PC-9 (cell line): ENCODE measurements around the gene LCOR. TPM values are rescaled to one million over a fixed set of nuclear protein-coding genes. Genes with fewer than 3 reads are reported as not detected.

ENCODE experiments used
- BruUV-seq: library from RNA; stranded (reverse); fragments of 400-500 nt; replicated peaks from 2 replicates; lab custom pipeline; 2021; lab: Mats Ljungman, UMichigan
- CTCF ChIA-PET: fragments of 300-600 bp; sonication (Branson Sonifier 250); formaldehyde crosslinking; loops from one replicate; lab custom pipeline; 2022; ENCODE audit warnings: antibody characterized with exemption; lab: Charles Lee
- POLR2A ChIA-PET: fragments of 300-600 bp; sonication (Branson Sonifier 250); formaldehyde crosslinking; loops from one replicate; lab custom pipeline; 2022; ENCODE audit warnings: antibody characterized with exemption; ENCODE audit not compliant: unreplicated experiment; lab: Charles Lee
- DNase-seq, 2 experiments: peaks; one replicate each; pipeline versions ENCODE4 v3.0.0 to v3.0.0-alpha.2; 2015 to 2022; ENCODE audit warnings: mixed read lengths in 1 of 2
- H2AFZ ChIP-seq: fragments of 200-600 bp; sonication (generic); 2 replicates; pipeline ENCODE4 v1.8.1; 2017; ENCODE audit warnings: antibody characterized with exemption
- H3F3A ChIP-seq: fragments of 200-600 bp; sonication (generic); 2 replicates; pipeline ENCODE4 v1.8.1; 2017; ENCODE audit warnings: antibody characterized with exemption, mild to moderate bottlenecking, low read depth; ENCODE audit not compliant: insufficient read depth
- H3K27ac ChIP-seq: fragments of 200-600 bp; sonication (generic); 2 replicates; pipeline ENCODE4 v1.6.1; 2016; ENCODE audit warnings: mixed run types
- H3K27me3 ChIP-seq: fragments of 200-600 bp; sonication (generic); 2 replicates; pipeline ENCODE4 v1.6.1; 2016; ENCODE audit warnings: low read depth, mixed run types; ENCODE audit not compliant: insufficient read depth
- H3K36me3 ChIP-seq: fragments of 200-600 bp; sonication (generic); 2 replicates; pipeline ENCODE4 v1.6.1; 2016; ENCODE audit warnings: low read depth, mixed run types
- H3K4me1 ChIP-seq: fragments of 200-600 bp; sonication (generic); replicated peaks from 2 replicates; pipeline ENCODE4 v1.6.1; 2016; ENCODE audit warnings: mixed run types; ENCODE audit not compliant: insufficient read depth
- H3K4me2 ChIP-seq: fragments of 200-600 bp; sonication (generic); 2 replicates; pipeline ENCODE4 v1.6.1; 2017; ENCODE audit warnings: mixed run types
- H3K4me3 ChIP-seq: fragments of 200-600 bp; sonication (generic); 2 replicates; pipeline ENCODE4 v1.6.1; 2016; ENCODE audit warnings: mixed run types
- H3K79me2 ChIP-seq: fragments of 200-600 bp; sonication (generic); 2 replicates; pipeline ENCODE4 v1.6.1; 2017; ENCODE audit warnings: low read depth, mixed run types
- H3K9me2 ChIP-seq: fragments of 200-600 bp; sonication (generic); 2 replicates; pipeline ENCODE4 v1.8.1; 2017; ENCODE audit warnings: mild to moderate bottlenecking; ENCODE audit not compliant: insufficient read depth
- H3K9me3 ChIP-seq: fragments of 200-600 bp; sonication (generic); 2 replicates; pipeline ENCODE4 v1.8.1; 2016; ENCODE audit warnings: low read depth; ENCODE audit not compliant: insufficient read depth
- H4K20me1 ChIP-seq: fragments of 200-600 bp; sonication (generic); 2 replicates; pipeline ENCODE4 v1.8.1; 2017; ENCODE audit not compliant: insufficient read depth
- CTCF ChIP-seq: fragments of 200-600 bp; sonication (generic); conservative IDR thresholded peaks from 2 replicates; pipeline ENCODE4 v1.6.1; 2017; ENCODE audit warnings: mixed run types, antibody characterized with exemption, mild to moderate bottlenecking, moderate library complexity
- EZH2 ChIP-seq: fragments of 200-600 bp; sonication (generic); IDR thresholded peaks from 2 replicates; pipeline ENCODE4 v1.8.0; 2017; ENCODE audit warnings: antibody characterized with exemption, low read depth
- intact Hi-C: fragments of 100-400 bp; cut with micrococcal nuclease; formaldehyde crosslinking; loops from one replicate; pipeline ENCODE4 v1.10.0; 2022; ENCODE audit not compliant: unreplicated experiment
- total RNA-seq: library from RNA; stranded (reverse); gene quantifications from 2 replicates; pipeline ENCODE4 v1.2.3, GENCODE V29; 2021

LCOR gene
- total RNA-seq, 1 experiment from 2014 or later: 36.4 TPM

- no peaks in the 10 kb centered on the region for H3K36me3 ChIP-seq
- no peaks in the 10 kb centered on the region for H3K9me3 ChIP-seq
- no peaks in the 10 kb centered on the region for H3K79me2 ChIP-seq
- DNase-seq: no peak
- peaks cover 2% of the 10 kb centered on the region; the same call in 1 of the 2 replicates for H3F3A ChIP-seq
- no peak overlapping the region for H3K4me2 ChIP-seq
- BruUV-seq: no TSS peak
- ChIA-PET CTCF (no interaction called here), POLR2A (no interaction called here)
- no peaks in the 10 kb centered on the region for H3K27me3 ChIP-seq
- H3K9me2 ChIP-seq: no peaks in the 10 kb centered on the region
- H3K4me1 ChIP-seq: no peaks in the 10 kb centered on the region
- intact Hi-C loops: no loop called here
- H3K4me3 ChIP-seq: no peak overlapping the region
- H3K27ac ChIP-seq: no peak overlapping the region
- no peaks in the 10 kb centered on the region for H4K20me1 ChIP-seq
- TF ChIP-seq EZH2: no peak
- no peak for TF ChIP-seq CTCF
- no peak overlapping the region for H2AFZ ChIP-seq
These were observed 5.7 kb upstream of the LCOR start for GRCh38 chr10:96826438-96826837.

- Histone ChIP-seq H3K4me2 (no peak overlapping the region), H3K4me3 (no peak overlapping the region), H3F3A (peaks cover 8% of the 10 kb centered on the region; the same call in 1 of the 2 replicates), H3K4me1 (no peaks in the 10 kb centered on the region), H3K27me3 (no peaks in the 10 kb centered on the region), H3K9me3 (no peaks in the 10 kb centered on the region), H2AFZ (no peak overlapping the region), H3K79me2 (peaks cover 8% of the 10 kb centered on the region), H3K9me2 (no peaks in the 10 kb centered on the region), H3K36me3 (no peaks in the 10 kb centered on the region), H4K20me1 (no peaks in the 10 kb centered on the region; the same call in 1 of the 2 replicates), H3K27ac (no peak overlapping the region)
- ChIA-PET CTCF (no interaction called here), POLR2A (no interaction called here)
- TF ChIP-seq CTCF (no peak), EZH2 (no peak)
- no TSS peak for BruUV-seq
- intact Hi-C loops: no loop called here
- no peak for DNase-seq
These were observed 3.5 kb upstream of the LCOR start for GRCh38 chr10:96828609-96829008.

- H3K9me2 ChIP-seq: no peaks in the 10 kb centered on the region
- no peak overlapping the region for H3K4me3 ChIP-seq
- CTCF ChIA-PET: no interaction called here
- intact Hi-C loops: no loop called here
- TF ChIP-seq EZH2: no peak
- no peak for TF ChIP-seq CTCF
- no peak overlapping the region for H3K4me2 ChIP-seq
- 0 out of 2 replicates have a peak, but pooled peaks cover under 1% of the 10 kb centered on the region for H3K4me1 ChIP-seq
- H3F3A ChIP-seq: peaks cover 12% of the 10 kb centered on the region; the same call in 1 of the 2 replicates
- no TSS peak for BruUV-seq
- no peak overlapping the region for H3K27ac ChIP-seq
- DNase-seq: no peak
- H3K79me2 ChIP-seq: peaks cover 14% of the 10 kb centered on the region
- no peaks in the 10 kb centered on the region for H3K27me3 ChIP-seq
- no peaks in the 10 kb centered on the region; the same call in 1 of the 2 replicates for H4K20me1 ChIP-seq
- no peak overlapping the region for H2AFZ ChIP-seq
- H3K36me3 ChIP-seq: no peaks in the 10 kb centered on the region
- H3K9me3 ChIP-seq: no peaks in the 10 kb centered on the region
- POLR2A ChIA-PET: no interaction called here
These were observed 2.9 kb upstream of the LCOR start for GRCh38 chr10:96829029-96829773.
